Activated CD4-positive, alpha-beta T cell treated with anti-CD3 and anti-CD28 coated beads for 36 hours (primary cell): ENCODE data around the gene CAPG. TPM values are rescaled to one million over a fixed set of nuclear protein-coding genes. Genes with fewer than 3 reads are reported as not detected.

Experiments
- ATAC-seq: fragments of 200-7000 bp; cut with Tn5 transposase; one replicate; pipeline ENCODE4 v1.10.0; 2021; ENCODE audit warnings: mild to moderate bottlenecking, moderate library complexity
- CTCF ChIA-PET: fragments of 350-600 bp; sonication (Branson Sonifier 250); formaldehyde crosslinking; loops from one replicate; lab custom pipeline; 2021; ENCODE audit warnings: antibody characterized with exemption; lab: Charles Lee
- POLR2A ChIA-PET: fragments of 350-600 bp; sonication (Branson Sonifier 250); formaldehyde crosslinking; loops from one replicate; lab custom pipeline; 2021; ENCODE audit warnings: antibody characterized with exemption, inconsistent platforms; lab: Charles Lee
- DNase-seq: peaks from one replicate; pipeline ENCODE4 v3.0.0-alpha.2; 2020
- H3K27ac Mint-ChIP-seq: one replicate; pipeline ENCODE4 v1.8.0; 2021; ENCODE audit warnings: mixed read lengths
- H3K27me3 Mint-ChIP-seq: one replicate; pipeline ENCODE4 v1.8.0; 2021; ENCODE audit warnings: mixed read lengths
- H3K36me3 Mint-ChIP-seq: one replicate; pipeline ENCODE4 v1.8.0; 2021; ENCODE audit warnings: low read depth, mixed read lengths
- H3K4me1 Mint-ChIP-seq: one replicate; pipeline ENCODE4 v1.8.0; 2021; ENCODE audit warnings: mixed read lengths
- H3K4me3 Mint-ChIP-seq: one replicate; pipeline ENCODE4 v1.8.0; 2021; ENCODE audit warnings: mild to moderate bottlenecking, moderate library complexity, mixed read lengths
- H3K9me3 Mint-ChIP-seq: one replicate; pipeline ENCODE4 v1.8.0; 2021; ENCODE audit warnings: low read depth, mixed read lengths
- intact Hi-C, 2 experiments: fragments of 100-400 bp; cut with DNase I in 1 of 2; cut with micrococcal nuclease in 1 of 2; formaldehyde crosslinking; loops; one replicate each; pipeline versions ENCODE4 v1.14.2 to v1.15.1; 2022 to 2024; cut with DNase I, micrococcal nuclease
- total RNA-seq, 2 experiments: library from RNA; stranded (reverse); gene quantifications; one replicate each; pipeline ENCODE4 v1.2.3, GENCODE V29; 2021

Gene CAPG
- total RNA-seq, 2 experiments from 2014 or later: 28.3 to 45.6 TPM

- H3K27me3 Mint-ChIP-seq: no peaks in the 10 kb centered on the region
- no peaks in the 10 kb centered on the region for H3K36me3 Mint-ChIP-seq
- POLR2A ChIA-PET: no interaction called here
- H3K9me3 Mint-ChIP-seq: no peaks in the 10 kb centered on the region
- H3K4me3 Mint-ChIP-seq: no peak overlapping the region
- peak overlapping the region; percentile 0 for H3K27ac Mint-ChIP-seq
- ATAC-seq (peak; percentile 58), DNase-seq (no peak)
- peaks cover 12% of the 10 kb centered on the region for H3K4me1 Mint-ChIP-seq
- intact Hi-C loops: no loop called here
- CTCF ChIA-PET: no interaction called here
Measured at GRCh38 chr2:85396531-85397470, 13.4 kb downstream of the CAPG start.

GRCh38 chr2:85395912-85396475 is 14.2 kb downstream of the CAPG start:
- DNase-seq: no peak
- ATAC-seq: no peak
- ChIA-PET POLR2A (no interaction called here), CTCF (interaction anchor here (0.6 kb wide), 1 partner anchor 1258 kb away, joined by 3 read pairs; no protein-coding TSS in a partner anchor)
- peaks cover 12% of the 10 kb centered on the region for H3K4me1 Mint-ChIP-seq
- no peaks in the 10 kb centered on the region for H3K9me3 Mint-ChIP-seq
- no peak overlapping the region for H3K27ac Mint-ChIP-seq
- H3K4me3 Mint-ChIP-seq: no peak overlapping the region
- no peaks in the 10 kb centered on the region for H3K27me3 Mint-ChIP-seq
- H3K36me3 Mint-ChIP-seq: no peaks in the 10 kb centered on the region
- intact Hi-C loops: no loop called here

GRCh38 chr2:85394976-85395375 is 15.2 kb downstream of the CAPG start:
- Mint-ChIP-seq H3K9me3 (no peaks in the 10 kb centered on the region), H3K27me3 (no peaks in the 10 kb centered on the region), H3K36me3 (no peaks in the 10 kb centered on the region), H3K4me3 (no peak overlapping the region), H3K4me1 (peaks cover 12% of the 10 kb centered on the region), H3K27ac (no peak overlapping the region)
- ChIA-PET CTCF (interaction anchor here (0.6 to 2.3 kb wide), 3 partner anchors 19 to 157 kb away, joined by 3 to 9 read pairs (median 3); no protein-coding TSS in a partner anchor), POLR2A (no interaction called here)
- ATAC-seq (no peak), DNase-seq (no peak)
- intact Hi-C loops: no loop called here

GRCh38 chr2:85394261-85394681 is 15.9 kb downstream of the CAPG start:
- no peaks in the 10 kb centered on the region for H3K27me3 Mint-ChIP-seq
- ChIA-PET CTCF (interaction anchor here (0.6 to 2.3 kb wide), 4 partner anchors 11 to 243 kb away, joined by 3 to 9 read pairs (median 3); no protein-coding TSS in a partner anchor), POLR2A (no interaction called here)
- peaks cover 1% of the 10 kb centered on the region for H3K36me3 Mint-ChIP-seq
- intact Hi-C loops: no loop called here
- DNase-seq: no peak
- no peak overlapping the region for H3K4me3 Mint-ChIP-seq
- H3K27ac Mint-ChIP-seq: no peak overlapping the region
- H3K9me3 Mint-ChIP-seq: no peaks in the 10 kb centered on the region
- peaks cover 12% of the 10 kb centered on the region for H3K4me1 Mint-ChIP-seq
- ATAC-seq: no peak

GRCh38 chr2:85393836-85394235 is 16.3 kb downstream of the CAPG start:
- H3K36me3 Mint-ChIP-seq: peaks cover 2% of the 10 kb centered on the region
- no peaks in the 10 kb centered on the region for H3K27me3 Mint-ChIP-seq
- H3K9me3 Mint-ChIP-seq: no peaks in the 10 kb centered on the region
- H3K4me3 Mint-ChIP-seq: no peak overlapping the region
- POLR2A ChIA-PET: no interaction called here
- DNase-seq: no peak
- no peak for ATAC-seq
- intact Hi-C loops: no loop called here
- peaks cover 12% of the 10 kb centered on the region for H3K4me1 Mint-ChIP-seq
- CTCF ChIA-PET: interaction anchor here (1.1 to 2.3 kb wide), 4 partner anchors 11 to 243 kb away, joined by 3 to 9 read pairs (median 3); no protein-coding TSS in a partner anchor
- no peak overlapping the region for H3K27ac Mint-ChIP-seq

- ChIA-PET CTCF (interaction anchor here (0.5 to 7.4 kb wide), 11 partner anchors 9 to 779 kb away, joined by 3 to 84 read pairs (median 4); partner anchors contain the start of genes MAT2A and RNF181), POLR2A (no interaction called here)
- intact Hi-C loops: loop anchor here (1.0 to 2.0 kb wide), 2 partner anchors 30 to 161 kb away; no protein-coding TSS in a partner anchor
- Mint-ChIP-seq H3K27ac (no peak overlapping the region), H3K4me3 (no peak overlapping the region), H3K9me3 (no peaks in the 10 kb centered on the region), H3K4me1 (peaks cover 6% of the 10 kb centered on the region), H3K27me3 (no peaks in the 10 kb centered on the region), H3K36me3 (peaks cover 4% of the 10 kb centered on the region)
- DNase-seq (peak; percentile 88), ATAC-seq (peak; percentile 88)
Measured at GRCh38 chr2:85390941-85391669, 19.1 kb downstream of the CAPG start.

GRCh38 chr2:85388878-85389538 is 21.2 kb downstream of the CAPG start:
- no peaks in the 10 kb centered on the region for H3K9me3 Mint-ChIP-seq
- ChIA-PET POLR2A (no interaction called here), CTCF (interaction anchor here (0.6 to 7.4 kb wide), 11 partner anchors 12 to 248 kb away, joined by 3 to 84 read pairs (median 4); partner anchors contain the start of gene MAT2A)
- peaks cover 6% of the 10 kb centered on the region for H3K36me3 Mint-ChIP-seq
- H3K27ac Mint-ChIP-seq: no peak overlapping the region
- intact Hi-C loops: no loop called here
- no peaks in the 10 kb centered on the region for H3K27me3 Mint-ChIP-seq
- H3K4me3 Mint-ChIP-seq: no peak overlapping the region
- peaks cover 6% of the 10 kb centered on the region for H3K4me1 Mint-ChIP-seq
- DNase-seq (no peak), ATAC-seq (no peak)

- Mint-ChIP-seq H3K27me3 (no peaks in the 10 kb centered on the region), H3K36me3 (peaks cover 6% of the 10 kb centered on the region), H3K9me3 (no peaks in the 10 kb centered on the region), H3K4me1 (peaks cover 5% of the 10 kb centered on the region), H3K27ac (no peak overlapping the region), H3K4me3 (no peak overlapping the region)
- DNase-seq (no peak), ATAC-seq (no peak)
- ChIA-PET POLR2A (no interaction called here), CTCF (interaction anchor here (0.7 to 7.4 kb wide), 3 partner anchors 21 to 250 kb away, joined by 3 to 84 read pairs (median 4); no protein-coding TSS in a partner anchor)
- intact Hi-C loops: no loop called here
Measured at GRCh38 chr2:85387754-85388153, 22.4 kb downstream of the CAPG start.

- ChIA-PET POLR2A (no interaction called here), CTCF (interaction anchor here (0.7 to 7.4 kb wide), 3 partner anchors 20 to 305 kb away, joined by 3 to 84 read pairs (median 4); no protein-coding TSS in a partner anchor)
- ATAC-seq: no peak
- no peaks in the 10 kb centered on the region for H3K27me3 Mint-ChIP-seq
- H3K36me3 Mint-ChIP-seq: peaks cover 9% of the 10 kb centered on the region
- H3K4me1 Mint-ChIP-seq: no peaks in the 10 kb centered on the region
- no peak overlapping the region for H3K27ac Mint-ChIP-seq
- intact Hi-C loops: no loop called here
- H3K9me3 Mint-ChIP-seq: no peaks in the 10 kb centered on the region
- no peak for DNase-seq
- H3K4me3 Mint-ChIP-seq: no peak overlapping the region
Measured at GRCh38 chr2:85385746-85386145, 24.4 kb downstream of the CAPG start.

GRCh38 chr2:85383850-85384249 is 26.3 kb downstream of the CAPG start:
- ChIA-PET POLR2A (no interaction called here), CTCF (interaction anchor here (0.7 to 1.0 kb wide), 3 partner anchors 19 to 168 kb away, joined by 3 read pairs; no protein-coding TSS in a partner anchor)
- ATAC-seq (no peak), DNase-seq (no peak)
- Mint-ChIP-seq H3K9me3 (peaks cover 5% of the 10 kb centered on the region), H3K4me3 (no peak overlapping the region), H3K36me3 (peaks cover 23% of the 10 kb centered on the region), H3K27me3 (no peaks in the 10 kb centered on the region), H3K4me1 (no peaks in the 10 kb centered on the region), H3K27ac (peak overlapping the region; percentile 3)
- intact Hi-C loops: no loop called here
